ENCODE results near the gene SYT6.

SYT6 gene

DNA sequence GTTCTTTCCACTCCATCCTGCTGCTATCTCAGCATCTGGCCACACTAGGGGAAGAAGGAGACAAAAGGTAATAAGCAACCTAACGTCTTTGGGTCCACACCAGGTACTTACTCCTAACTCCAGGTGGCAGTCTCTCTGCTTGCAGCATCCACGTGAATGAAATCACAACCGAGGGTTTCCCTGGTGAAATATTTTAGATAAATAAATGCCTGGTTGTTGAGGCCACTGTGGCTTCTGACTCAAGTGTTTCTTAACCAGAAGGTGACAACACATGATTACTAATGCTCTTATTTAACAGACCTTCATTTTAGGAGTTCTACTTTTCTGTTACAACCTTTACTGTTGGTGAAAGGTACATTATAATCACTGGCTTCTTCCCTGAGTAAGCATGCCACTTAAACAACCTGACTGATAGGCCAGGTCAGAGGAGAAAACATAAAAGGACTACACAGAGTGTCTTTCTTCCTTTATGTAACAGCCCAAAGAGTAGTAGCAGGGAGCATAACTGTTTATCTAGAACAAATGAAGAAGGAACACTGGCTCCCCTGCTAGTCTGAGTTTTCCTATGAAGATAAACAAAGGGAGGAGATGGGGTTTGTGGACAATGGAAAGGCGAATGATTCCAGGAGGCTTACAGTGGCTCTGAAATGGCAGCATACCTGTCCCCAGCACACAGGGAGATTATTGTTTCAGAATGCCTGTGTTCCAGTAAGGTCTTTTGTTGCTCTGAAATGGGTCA is 59.9 kb downstream of the SYT6 start:
- no peak for DNase-seq (ENCODE audit: low read depth, low spot score)

GRCh38 chr1:114092186-114093062 is 61.2 kb downstream of the SYT6 start:
- no peak for DNase-seq (ENCODE audit: low read depth, low spot score)

DNA sequence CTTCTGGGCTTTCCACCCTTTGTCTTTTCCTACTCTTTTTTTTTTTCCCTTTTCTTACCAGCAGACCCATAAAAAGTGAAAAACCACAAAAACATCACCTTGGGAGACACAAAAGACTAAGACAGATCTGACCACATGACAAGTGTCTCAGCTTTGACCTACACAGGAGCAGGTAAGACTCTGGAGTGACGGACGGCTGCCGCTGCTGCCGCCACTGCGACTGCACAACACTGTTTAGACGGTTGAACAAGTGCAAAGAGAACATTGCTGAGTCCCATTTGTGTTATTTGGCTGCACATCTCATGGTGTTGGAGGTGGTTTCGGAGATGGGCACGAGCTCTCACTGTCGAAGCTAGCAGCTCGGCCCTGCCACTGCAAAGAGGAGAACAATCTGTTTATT is 62.0 kb downstream of the SYT6 start:
- no peak for DNase-seq (ENCODE audit: low read depth, low spot score)

DNA sequence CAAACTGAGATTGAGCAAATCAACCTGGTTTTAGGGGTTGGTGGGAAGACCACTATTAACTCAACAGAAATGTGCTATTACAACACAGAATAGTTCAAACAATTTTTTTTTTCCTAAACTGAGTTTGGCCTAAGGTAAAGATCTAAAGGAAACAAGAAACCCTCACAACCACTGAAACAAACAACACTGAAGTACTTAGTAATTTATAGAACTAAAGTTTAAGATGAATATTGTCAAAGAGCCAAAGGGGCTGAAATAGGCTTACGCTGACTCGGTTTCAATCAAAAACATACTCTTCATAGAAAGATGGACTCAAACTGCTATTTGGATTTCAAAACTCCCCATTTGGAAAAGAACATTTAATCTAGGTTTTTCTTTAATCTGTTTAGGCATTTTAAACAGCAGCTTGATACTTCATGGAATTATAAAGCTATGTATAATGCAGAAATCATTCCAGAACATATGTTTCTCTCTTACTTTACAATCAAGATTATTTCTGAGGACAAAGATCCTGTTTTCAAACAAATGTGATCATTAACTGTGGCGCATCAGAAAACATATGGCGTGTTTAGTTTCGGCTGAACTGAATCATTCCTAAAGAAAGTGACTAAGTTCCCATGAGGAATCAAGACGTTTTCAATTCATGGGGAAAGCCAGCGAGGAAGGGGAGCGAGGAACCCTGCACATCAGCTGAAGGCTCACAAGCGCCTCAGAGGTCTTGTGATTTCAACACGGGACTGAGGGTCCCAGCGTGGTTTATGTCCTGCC is 62.7 kb downstream of the SYT6 start:
- no peak for DNase-seq (ENCODE audit: low read depth, low spot score)

DNA sequence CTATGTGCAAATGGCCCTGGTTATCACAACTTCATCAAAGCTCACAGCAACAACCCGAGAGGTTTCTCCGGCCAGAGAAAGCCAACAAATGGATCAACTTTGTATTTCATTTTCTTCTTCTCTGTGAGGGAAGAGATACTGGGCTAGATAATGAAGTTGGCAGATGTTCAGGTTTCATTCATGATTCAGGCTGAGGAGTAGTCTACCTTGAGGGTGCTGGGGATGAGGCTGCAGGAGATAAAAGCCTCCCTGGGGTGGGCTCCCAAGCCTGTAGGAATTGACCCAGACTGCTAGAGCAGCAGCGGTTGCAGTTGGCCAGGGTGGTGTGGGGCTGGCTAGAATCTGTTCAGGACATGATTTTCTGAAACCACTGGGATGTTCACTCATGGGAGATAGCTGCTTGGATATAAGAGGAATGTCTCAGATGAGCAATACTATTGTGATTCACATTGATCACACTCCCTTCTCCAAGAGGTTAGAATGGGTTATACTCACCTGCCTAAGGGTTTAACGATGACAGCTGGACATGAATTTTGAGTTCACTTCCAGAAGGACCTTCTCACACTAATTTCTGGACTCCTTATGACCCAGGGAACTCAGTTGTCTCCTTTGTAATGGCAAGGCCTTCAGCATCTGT is 64.0 kb downstream of the SYT6 start:
- DNase-seq (ENCODE audit: low read depth, low spot score), result no peak

- no peak for DNase-seq (ENCODE audit: low read depth, low spot score)
Measured at GRCh38 chr1:114088392-114089299, 65.0 kb downstream of the SYT6 start.

- DNase-seq (ENCODE audit: low read depth, low spot score), result no peak
Measured at GRCh38 chr1:114087495-114087894, 66.2 kb downstream of the SYT6 start.

DNA sequence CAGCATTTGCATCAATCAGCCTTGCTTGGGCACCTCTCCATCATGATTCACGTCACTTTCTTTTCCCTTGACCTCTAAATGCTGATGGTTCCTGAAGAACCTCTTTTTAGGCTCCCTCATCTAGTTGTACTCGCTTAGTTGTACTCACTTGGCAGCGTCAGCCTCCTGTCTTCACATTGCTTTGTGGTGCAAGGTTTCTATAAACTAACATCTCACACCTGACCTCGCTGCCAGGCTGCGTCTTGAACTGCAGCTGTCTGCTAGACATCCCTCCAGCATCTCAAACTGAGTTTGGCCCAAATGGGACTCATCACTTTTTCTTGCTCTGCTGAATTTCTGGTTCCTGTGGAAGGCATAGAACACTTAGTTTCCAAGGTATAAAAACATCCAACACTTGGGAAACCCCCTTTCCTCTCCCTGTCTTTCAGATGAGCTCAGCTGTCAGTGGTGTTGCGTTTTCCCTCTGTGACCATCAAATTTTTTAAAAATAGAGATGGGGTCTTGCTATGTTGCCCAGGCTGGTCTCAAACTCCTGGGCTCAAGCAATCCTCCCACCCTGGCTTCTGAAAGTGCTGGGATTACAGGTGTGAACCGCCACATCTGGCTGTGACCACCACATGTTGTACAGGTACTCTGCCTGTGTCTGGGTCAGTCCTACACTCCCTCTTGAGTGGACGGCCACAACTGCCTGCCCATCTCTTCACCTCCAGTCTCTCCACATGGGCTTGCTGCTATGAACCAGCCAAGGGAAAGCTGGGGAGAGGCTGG is 66.9 kb downstream of the SYT6 start:
- no peak for DNase-seq (ENCODE audit: low read depth, low spot score)

GRCh38 chr1:114082867-114083585 is 70.6 kb downstream of the SYT6 start:
- DNase-seq (ENCODE audit: low read depth, low spot score), result no peak

DNA sequence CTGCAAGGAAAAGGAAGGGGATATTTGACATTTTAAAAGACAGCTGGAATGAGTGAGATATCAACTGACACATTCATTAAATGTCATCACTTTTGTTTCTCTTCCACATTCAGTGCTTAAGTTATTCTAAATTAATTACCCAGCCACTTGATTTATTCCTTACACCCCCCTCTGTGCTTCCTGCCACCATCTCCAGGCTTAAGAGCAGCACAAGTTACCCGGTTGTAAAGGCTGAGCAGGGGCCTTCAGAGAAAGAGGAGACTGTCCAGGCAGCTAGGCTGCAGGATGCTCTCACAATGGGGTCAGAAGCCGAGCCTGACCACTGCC is 71.4 kb downstream of the SYT6 start:
- no peak for DNase-seq (ENCODE audit: low read depth, low spot score)

- no peak for DNase-seq (ENCODE audit: low read depth, low spot score)
Measured at GRCh38 chr1:114081437-114082303, 72.0 kb downstream of the SYT6 start.

DNA sequence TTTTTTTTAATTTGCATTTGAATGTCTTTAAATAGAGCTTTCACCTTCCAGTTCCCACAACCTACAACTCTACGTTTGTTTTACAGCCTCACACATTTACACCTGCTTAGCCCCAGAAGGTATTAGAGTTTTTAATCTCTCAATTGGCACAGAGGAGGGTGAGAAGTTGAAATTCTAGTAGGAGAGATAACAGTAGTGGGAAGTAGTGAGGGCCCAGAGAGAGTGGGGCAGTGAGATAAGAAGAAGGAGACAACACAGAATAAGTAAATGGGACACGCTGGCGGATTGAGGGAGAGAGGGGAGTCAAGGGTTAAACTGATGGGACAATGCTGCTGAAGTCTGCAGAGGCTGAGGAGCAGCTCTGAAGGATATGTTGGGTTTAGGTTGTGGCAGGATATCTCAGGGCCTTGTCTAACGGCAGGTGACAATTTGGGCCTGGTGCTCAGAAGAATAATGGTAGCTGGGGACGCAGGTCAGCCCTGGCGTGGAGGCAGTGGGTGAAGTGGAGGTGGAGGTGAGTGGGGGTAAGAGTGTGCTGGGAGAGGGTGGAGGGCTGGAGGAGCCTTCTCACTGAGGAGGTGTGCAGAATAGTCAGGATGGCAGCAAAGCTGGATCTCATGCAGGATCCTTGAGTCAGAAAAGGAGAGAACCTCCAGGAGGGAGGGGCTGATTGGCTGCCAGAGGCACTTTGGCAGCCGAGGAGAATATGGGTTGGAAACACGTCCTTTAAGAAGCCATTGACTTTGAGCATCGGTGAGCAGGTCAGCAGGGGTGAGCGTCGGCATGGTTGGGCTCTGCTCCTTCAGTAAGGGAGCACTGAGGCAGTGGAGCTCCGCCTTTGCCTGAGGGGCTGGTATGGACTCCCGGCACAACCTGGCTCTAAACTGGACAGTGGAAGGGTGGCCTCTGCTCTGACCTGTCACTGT is 72.9 kb downstream of the SYT6 start:
- DNase-seq (ENCODE audit: low read depth, low spot score), result no peak

GRCh38 chr1:114079596-114080190 is 74.0 kb downstream of the SYT6 start:
- DNase-seq (ENCODE audit: low read depth, low spot score), result no peak

GRCh38 chr1:114078116-114078515 is 75.6 kb downstream of the SYT6 start:
- DNase-seq (ENCODE audit: low read depth, low spot score), result no peak

GRCh38 chr1:114077188-114077587 is 76.5 kb downstream of the SYT6 start:
- DNase-seq (ENCODE audit: low read depth, low spot score), result no peak

GRCh38 chr1:114076308-114076707 is 77.4 kb downstream of the SYT6 start:
- DNase-seq (ENCODE audit: low read depth, low spot score), result no peak
